ENCODE data around the gene TMEM120B. TPM values are rescaled to one million over a fixed set of nuclear protein-coding genes. Genes with fewer than 3 reads are reported as not detected.
A peak's percentile ranks its signal among the peaks of the same experiment; 100 is the strongest.

Gene TMEM120B
- total and polyA plus RNA-seq, 4 donors, result 3.9 to 17.7 (median 8.1) TPM

DNA sequence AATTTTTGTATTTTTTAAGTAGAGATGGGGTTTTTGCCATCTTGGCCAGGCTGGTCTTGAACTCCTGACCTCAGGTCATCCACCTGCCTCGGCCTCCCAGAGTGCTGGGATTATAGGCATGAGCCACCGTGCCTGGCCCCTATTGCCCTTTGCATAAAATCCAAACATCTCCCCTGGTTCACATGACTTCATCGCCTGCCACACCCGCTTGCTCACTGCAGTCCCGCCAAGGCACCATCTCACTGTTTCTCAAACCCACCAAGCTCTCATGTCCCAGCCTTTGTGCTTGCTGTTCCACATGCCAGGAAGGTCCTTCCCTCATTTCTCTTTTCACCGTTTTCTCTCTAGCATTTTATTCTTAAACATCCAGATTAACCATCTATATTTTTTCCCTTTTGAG is 71.2 kb downstream of the TMEM120B start:
- peaks cover 0 to 11% (median 0%) of the 10 kb centered on the region in 4 donors for H3K36me3 ChIP-seq (ENCODE audit: control insufficient read depth in 4 of 4, insufficient read depth in 4 of 4, low read length in 4 of 4)
- no peak for TF ChIP-seq CTCF (IDR thresholded peaks at IDR 0.05; ENCODE audit: control extremely low read depth, extremely low read depth)
- no peaks in the 10 kb centered on the region for H3K9me3 ChIP-seq (ENCODE audit: control insufficient read depth in 4 of 4, insufficient read depth in 3 of 4, low read length in 3 of 4)
- DNase-seq, result no peak
- ATAC-seq (ENCODE audit: insufficient read depth, low FRiP score), result no peak
- no peak overlapping the region for H3K9ac ChIP-seq (ENCODE audit: insufficient read depth in 1 of 2, low read length in 2 of 2)
- H3K27me3 ChIP-seq (ENCODE audit: control insufficient read depth in 3 of 3, insufficient read depth in 3 of 3, low read length in 2 of 3), result no peaks in the 10 kb centered on the region
- H3K4me1 ChIP-seq (ENCODE audit: control insufficient read depth in 5 of 5, insufficient read depth in 5 of 5, low read length in 5 of 5), result peaks cover 0 to 9% (median 6%) of the 10 kb centered on the region in 5 donors
- H3K27ac ChIP-seq (ENCODE audit: low read depth in 1 of 2, low read length in 1 of 2), result no peak overlapping the region
- WGBS, 2 donors, result 74 to 90% methylated on average over 6 of the region's 6 CpGs
- no peak overlapping the region for H3K4me3 ChIP-seq

DNA sequence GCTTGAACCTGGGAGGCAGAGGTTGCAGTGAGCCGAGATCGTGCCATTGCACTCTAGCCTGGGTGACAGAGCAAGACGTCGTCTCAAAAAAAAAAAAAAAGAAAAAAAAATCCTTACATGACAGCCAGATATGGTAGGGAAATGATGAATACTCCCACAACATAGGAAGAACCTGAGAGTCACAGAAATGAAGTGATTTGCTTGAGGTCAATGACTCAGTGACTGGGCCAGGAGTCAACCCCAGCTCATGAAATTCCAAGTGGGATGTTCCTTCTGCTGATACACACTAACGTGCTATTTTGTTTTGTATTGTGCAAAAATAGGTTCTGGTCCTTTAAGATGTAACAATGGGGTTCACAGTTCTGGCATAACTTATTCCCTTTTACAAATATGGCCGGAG is 71.9 kb downstream of the TMEM120B start:
- ATAC-seq (ENCODE audit: insufficient read depth, low FRiP score), result no peak
- Histone ChIP-seq H3K4me3 (no peak overlapping the region), H3K36me3 (ENCODE audit: control insufficient read depth in 4 of 4, insufficient read depth in 4 of 4, low read length in 4 of 4) (peaks cover 0 to 8% (median 0%) of the 10 kb centered on the region in 4 donors), H3K9ac (ENCODE audit: insufficient read depth in 1 of 2, low read length in 2 of 2) (no peak overlapping the region), H3K4me1 (ENCODE audit: control insufficient read depth in 5 of 5, insufficient read depth in 5 of 5, low read length in 5 of 5) (peaks cover 0 to 9% (median 6%) of the 10 kb centered on the region in 5 donors), H3K9me3 (ENCODE audit: control insufficient read depth in 4 of 4, insufficient read depth in 3 of 4, low read length in 3 of 4) (no peaks in the 10 kb centered on the region), H3K27ac (ENCODE audit: low read depth in 1 of 2, low read length in 1 of 2) (no peak overlapping the region), H3K27me3 (ENCODE audit: control insufficient read depth in 3 of 3, insufficient read depth in 3 of 3, low read length in 2 of 3) (no peaks in the 10 kb centered on the region)
- no peak for TF ChIP-seq CTCF (IDR thresholded peaks at IDR 0.05; ENCODE audit: control extremely low read depth, extremely low read depth)
- DNase-seq, result no peak
- 63 to 68% methylated on average over 6 of the region's 6 CpGs for WGBS, 2 donors

DNA sequence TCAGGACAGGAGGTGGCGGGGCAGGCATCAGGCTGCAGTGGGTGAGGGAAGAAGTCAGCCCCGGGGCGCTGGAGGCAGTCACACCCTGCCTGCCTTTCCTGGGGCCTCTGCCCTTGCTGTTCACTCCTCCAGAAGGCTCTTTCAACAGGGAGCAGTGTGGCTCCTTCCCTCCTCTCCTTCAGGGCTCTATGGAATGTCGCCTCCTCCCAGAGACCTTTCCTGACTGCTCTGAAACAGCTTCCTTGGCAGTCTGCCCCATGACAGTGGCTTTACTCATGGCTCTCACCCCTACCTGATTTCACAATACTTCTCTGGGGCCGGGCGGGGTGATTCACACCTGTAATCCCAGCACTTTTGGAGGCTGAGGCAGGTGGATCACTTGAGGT is 73.9 kb downstream of the TMEM120B start:
- no peak for TF ChIP-seq CTCF (IDR thresholded peaks at IDR 0.05; ENCODE audit: control extremely low read depth, extremely low read depth)
- DNase-seq (no peak), ATAC-seq (ENCODE audit: insufficient read depth, low FRiP score) (peak; percentile 51)
- Histone ChIP-seq H3K9me3 (ENCODE audit: control insufficient read depth in 4 of 4, insufficient read depth in 3 of 4, low read length in 3 of 4) (no peaks in the 10 kb centered on the region), H3K4me1 (ENCODE audit: control insufficient read depth in 5 of 5, insufficient read depth in 5 of 5, low read length in 5 of 5) (peaks cover 0 to 18% (median 5%) of the 10 kb centered on the region in 5 donors), H3K36me3 (ENCODE audit: control insufficient read depth in 4 of 4, insufficient read depth in 4 of 4, low read length in 4 of 4) (no peaks in the 10 kb centered on the region), H3K27me3 (ENCODE audit: control insufficient read depth in 3 of 3, insufficient read depth in 3 of 3, low read length in 2 of 3) (no peaks in the 10 kb centered on the region), H3K4me3 (no peak overlapping the region), H3K9ac (ENCODE audit: insufficient read depth in 1 of 2, low read length in 2 of 2) (no peak overlapping the region), H3K27ac (ENCODE audit: low read depth in 1 of 2, low read length in 1 of 2) (peak overlapping the region; percentile 17 to 21)
- 24 to 39% methylated on average over 6 of the region's 6 CpGs for WGBS, 2 donors
